ENCODE results near the gene SLC46A1.

- TF ChIP-seq CTCF (conservative IDR thresholded peaks at IDR 0.05; ENCODE audit: low read length) (no peak), EZH2phosphoT487 (IDR thresholded peaks at IDR 0.05; ENCODE audit: borderline replicate concordance) (no peak)
Observed at GRCh38 chr17:28371245-28372202, 34.5 kb downstream of the SLC46A1 start, which contains the start of gene SARM1.
